GM11168 (cell line): ENCODE results near the gene HDAC9.

Source experiments
- in situ Hi-C: fragments of 300-500 bp; cut with MboI; formaldehyde crosslinking; loops from one replicate; pipeline ENCODE4 v1.12.0; 2022; ENCODE audit warnings: low sequenced_read_pairs; ENCODE audit not compliant: unreplicated experiment

Gene HDAC9

DNA sequence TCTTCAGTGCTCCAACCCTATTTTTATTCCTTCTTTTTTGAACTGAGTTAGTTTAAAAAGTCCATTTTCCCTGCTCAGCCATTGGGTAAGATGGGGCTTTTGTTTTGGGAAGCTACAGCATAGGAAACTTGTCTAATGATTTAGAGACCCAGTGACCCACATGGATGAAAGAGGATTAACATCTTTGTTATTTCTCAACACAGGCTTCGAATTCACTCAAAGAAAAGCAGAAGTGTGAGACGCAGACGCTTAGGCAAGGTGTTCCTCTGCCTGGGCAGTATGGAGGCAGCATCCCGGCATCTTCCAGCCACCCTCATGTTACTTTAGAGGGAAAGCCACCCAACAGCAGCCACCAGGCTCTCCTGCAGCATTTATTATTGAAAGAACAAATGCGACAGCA lies 152.0 kb downstream of the HDAC9 start:
- in situ Hi-C loops, result no loop called here

DNA sequence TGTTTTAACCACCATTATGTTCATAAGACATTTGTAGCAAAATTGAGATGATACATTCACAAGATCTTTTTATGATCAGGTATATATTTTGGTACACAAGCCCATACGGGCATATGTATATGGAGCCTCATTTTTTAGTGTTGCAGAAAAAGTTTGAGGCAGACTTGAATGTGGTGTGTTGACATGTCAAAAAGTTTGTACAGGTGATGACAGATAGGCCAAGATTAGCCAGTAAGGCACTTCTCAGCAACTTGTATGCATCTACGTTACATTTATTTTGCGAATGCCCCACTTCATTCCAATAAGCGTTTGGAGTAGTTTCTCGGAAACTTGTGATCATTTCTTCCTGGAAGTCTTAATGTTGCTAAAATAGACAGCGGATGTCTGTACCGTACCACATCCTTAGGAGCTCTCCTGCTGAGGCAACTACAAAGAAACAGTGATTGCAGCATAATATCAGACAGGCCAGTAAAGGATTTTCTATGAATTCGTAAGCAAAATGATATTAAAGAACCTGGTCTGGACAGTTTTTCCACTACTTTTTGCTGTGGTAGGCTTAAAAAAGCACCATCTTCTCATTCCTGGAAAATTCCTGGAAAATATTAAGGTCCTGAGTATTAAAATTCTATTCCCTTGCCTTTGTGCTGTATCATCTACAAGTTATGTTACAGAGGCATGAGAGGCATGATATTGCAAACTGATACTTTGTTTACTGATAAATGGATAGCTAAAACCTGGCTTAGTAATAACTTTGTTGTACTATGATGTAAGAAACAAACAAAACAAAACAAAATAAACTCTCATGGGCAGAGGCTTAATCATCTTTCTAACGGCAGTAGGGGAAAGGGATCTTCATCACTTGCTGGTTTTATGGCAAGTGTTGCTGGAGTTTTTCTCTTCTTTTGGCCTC lies 153.6 kb downstream of the HDAC9 start:
- in situ Hi-C loops, result no loop called here

DNA sequence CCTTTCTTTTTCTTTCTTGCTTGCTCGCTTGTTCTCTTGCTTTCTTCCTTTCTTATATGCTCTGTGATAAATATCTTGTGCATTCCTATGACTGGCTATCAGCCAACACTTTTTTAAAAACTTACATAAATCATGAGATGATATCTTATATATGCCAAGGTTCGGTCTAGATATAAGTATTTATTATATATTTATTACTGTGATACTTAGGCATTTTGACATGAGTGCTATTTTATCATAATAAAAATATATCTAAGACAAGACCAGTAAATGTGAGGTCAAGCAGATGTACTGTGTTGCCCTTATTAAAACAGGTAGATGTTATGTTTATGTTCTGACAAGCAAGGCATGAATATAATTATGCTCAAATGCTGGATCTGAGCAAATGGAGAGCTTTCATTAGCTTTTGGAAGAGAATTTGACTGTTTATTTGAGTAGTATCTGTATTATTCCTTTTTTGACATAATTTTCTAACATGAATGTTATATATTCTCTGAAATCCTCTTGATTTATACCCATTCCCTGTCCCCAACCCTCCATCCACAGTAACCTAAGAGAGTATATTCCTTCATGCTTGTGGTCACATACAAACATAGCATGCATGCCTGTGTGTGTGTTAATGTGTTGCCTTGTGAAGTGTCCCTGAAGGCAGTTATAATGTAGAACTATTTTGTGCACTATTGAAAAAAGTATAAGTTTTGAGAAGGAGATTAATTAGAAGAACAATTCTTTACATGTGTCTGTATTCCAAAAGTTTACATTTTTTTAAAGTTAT lies 158.0 kb downstream of the HDAC9 start:
- in situ Hi-C loops, result loop anchor here (25.0 kb wide), 1 partner anchor 291 kb away; no protein-coding TSS in a partner anchor

DNA sequence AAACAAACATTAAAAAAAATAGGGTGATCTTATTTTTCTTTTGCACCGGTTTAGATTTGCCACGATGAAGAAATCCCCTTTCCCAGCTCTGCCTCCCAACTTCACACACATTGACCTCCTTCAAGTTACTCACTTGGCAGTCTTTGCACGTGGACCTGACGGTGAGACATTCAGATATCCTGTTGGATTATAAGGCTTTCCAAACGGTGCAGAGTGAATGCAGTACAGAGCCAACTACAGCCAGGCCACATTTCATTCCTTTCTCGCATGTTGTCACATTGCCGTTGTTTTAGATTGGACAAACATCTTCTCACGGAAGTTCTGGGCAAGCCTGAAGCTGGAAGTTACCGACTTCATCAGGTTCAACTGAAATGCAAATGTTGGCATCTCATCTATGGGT lies 159.2 kb downstream of the HDAC9 start:
- in situ Hi-C loops, result loop anchor here (25.0 kb wide), 1 partner anchor 292 kb away; no protein-coding TSS in a partner anchor

DNA sequence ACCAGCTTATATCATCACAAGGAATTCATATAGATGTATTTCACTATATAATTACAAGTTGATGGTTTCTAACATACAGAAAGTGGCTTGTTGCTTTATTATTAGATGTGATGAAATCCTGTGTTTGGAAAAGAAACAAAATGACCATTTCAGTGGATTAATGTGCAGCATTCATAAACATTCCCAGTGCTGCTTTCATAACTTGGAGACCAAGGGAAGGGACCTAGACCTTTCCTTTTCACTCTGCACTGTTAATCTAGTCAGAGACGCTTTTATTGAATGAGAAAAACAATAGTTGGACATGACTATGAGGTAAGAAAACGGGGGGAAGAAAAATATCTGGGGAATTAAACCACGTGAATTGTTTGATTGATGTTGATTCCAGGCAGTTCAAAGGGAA lies 160.0 kb downstream of the HDAC9 start:
- in situ Hi-C loops, result loop anchor here (25.0 kb wide), 1 partner anchor 293 kb away; no protein-coding TSS in a partner anchor

DNA sequence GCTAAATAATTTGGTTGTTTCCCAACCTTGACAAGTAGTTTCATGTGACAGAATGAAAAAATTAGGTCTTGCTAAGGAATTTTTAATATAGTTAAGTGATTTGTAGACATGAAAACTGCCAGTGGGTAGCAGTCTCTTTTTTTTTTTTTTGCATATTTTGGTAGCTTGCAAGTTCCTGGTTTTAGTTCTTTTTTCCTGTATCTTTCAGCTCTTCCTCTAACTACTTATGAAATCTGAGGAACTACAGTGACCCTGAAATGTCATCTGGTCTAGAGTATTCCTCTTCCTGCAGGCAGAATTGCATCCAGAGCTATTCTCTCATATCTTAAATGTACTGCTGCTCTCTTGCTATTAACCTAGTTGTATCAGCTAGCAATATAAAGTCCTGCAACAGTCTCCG lies 160.4 kb downstream of the HDAC9 start:
- in situ Hi-C loops, result loop anchor here (25.0 kb wide), 1 partner anchor 294 kb away; no protein-coding TSS in a partner anchor

DNA sequence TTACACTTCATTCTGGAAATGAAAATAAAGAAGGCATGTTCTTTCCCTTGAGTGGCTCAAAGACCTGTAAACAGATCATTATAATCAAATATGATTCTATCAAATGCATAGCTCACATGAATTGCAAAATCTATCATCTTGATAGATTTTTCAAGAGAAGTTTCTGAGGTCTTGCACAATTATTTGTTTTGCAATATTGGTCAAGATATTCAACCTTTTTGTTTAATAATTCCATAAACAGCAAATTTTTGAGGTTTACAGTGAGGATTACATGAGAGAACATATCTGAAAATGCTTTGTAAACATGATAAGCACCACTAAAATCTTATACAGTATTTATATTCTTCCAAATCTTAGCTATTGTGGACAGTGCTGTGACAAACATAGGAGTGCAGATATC lies 160.8 kb downstream of the HDAC9 start:
- in situ Hi-C loops, result loop anchor here (25.0 kb wide), 1 partner anchor 294 kb away; no protein-coding TSS in a partner anchor

DNA sequence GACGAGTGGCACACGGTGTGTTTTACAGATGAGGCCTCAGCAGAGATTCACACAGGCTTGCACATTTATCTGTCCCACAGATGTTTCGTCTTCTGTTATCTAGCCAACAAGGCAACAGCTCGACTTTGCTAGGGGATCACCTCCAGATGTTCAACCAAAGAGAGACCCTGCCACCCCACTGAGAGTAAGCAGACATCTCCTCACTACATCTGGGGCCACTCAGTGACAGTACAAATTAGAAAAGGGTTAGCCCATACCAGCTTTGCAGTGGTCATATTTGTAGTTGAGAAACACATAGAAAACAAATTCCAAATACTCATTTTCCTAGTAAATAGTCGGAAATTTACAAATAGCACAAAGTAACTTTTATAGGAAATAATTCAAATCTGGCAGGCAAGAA lies 164.2 kb downstream of the HDAC9 start:
- in situ Hi-C loops, result loop anchor here (25.0 kb wide), 1 partner anchor 297 kb away; no protein-coding TSS in a partner anchor

DNA sequence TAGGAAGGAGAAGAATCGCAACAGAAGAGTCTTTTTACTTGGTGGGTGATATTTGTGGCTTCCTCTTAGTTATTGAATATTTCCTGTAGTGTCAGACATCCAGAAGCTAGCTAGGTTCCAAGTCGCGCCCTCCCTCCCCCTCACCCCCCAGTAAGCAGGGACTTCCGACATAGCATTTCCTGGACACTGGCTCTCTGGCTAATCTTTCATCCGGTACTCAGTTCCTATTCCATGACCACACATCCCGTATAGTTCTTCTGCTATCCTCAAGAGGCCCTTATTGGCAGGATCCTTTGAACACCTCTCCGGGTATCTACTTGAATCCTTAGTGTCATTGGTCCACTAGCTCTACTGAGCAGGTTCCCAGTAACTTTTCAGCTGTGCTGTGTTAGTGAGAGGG lies 167.8 kb downstream of the HDAC9 start:
- in situ Hi-C loops, result loop anchor here (25.0 kb wide), 1 partner anchor 301 kb away; no protein-coding TSS in a partner anchor

DNA sequence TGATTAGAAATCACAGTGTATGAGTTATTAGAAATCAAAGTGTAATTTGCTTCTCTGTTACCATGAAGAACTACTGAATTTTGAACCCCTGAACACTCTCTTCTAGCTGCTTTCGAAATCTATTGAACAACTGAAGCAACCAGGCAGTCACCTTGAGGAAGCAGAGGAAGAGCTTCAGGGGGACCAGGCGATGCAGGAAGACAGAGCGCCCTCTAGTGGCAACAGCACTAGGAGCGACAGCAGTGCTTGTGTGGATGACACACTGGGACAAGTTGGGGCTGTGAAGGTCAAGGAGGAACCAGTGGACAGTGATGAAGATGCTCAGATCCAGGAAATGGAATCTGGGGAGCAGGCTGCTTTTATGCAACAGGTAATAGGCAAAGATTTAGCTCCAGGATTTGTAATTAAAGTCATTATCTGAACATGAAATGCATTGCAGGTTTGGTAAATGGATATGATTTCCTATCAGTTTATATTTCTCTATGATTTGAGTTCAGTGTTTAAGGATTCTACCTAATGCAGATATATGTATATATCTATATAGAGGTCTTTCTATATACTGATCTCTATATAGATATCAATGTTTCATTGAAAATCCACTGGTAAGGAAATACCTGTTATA lies 170.7 kb downstream of the HDAC9 start:
- in situ Hi-C loops, result loop anchor here (25.0 kb wide), 1 partner anchor 304 kb away; no protein-coding TSS in a partner anchor

DNA sequence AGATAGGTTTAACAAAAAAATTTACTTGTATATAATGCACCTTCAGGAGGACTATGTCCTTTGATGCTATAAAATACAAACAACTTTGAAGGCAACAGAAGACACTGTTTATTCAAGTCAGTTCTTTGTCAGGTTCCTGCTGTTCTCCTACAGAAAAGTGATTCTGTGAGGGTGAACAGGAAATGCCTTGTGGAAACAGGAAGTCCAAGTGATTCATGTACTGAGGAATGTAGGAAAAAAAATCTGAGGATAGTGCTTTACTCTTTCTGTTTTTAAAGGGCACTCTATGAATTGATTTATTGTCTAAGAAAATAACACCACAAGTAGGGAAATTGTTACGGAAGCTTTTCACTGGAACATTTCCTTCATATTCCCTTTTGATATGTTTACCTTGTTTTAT lies 171.9 kb downstream of the HDAC9 start:
- in situ Hi-C loops, result loop anchor here (25.0 kb wide), 1 partner anchor 305 kb away; no protein-coding TSS in a partner anchor

DNA sequence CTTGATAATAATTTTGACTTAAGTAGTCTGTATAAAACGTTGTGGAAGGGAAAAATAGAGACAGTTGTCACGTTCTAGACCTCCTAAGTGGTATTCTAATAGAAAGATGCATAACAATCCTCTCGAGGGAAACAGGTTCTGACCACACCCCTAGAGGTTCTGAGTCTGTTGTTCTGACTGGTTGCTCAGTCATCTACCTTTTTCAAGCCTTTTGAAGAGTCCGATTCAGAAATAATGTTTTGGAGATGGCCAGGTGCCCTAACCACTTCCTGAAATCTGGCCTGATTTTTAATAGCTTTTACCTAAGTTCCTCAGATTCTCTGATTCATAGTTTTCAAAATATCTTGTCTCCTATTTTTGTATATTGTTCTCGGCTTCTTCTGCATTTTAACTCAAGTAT lies 175.6 kb downstream of the HDAC9 start:
- in situ Hi-C loops, result loop anchor here (25.0 kb wide), 1 partner anchor 309 kb away; no protein-coding TSS in a partner anchor

DNA sequence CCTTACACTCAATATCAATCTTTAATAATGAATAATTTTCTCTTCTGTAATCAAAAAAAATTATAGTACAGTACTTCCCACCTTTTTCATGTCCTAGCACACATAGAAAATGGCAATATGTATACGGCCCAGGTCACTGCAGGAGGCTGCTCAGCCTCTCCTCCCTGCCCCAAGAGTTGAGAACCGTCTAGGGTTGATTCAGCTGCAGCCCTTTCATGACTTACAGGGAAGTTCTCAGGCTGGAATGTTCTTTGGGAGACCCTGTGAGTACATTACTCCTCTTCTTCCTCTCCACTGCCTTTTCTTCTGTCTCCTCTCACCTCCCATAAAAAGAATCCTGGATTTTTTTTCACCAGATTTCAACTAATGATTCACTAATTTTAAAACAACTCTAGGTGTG lies 180.0 kb downstream of the HDAC9 start:
- in situ Hi-C loops, result no loop called here

DNA sequence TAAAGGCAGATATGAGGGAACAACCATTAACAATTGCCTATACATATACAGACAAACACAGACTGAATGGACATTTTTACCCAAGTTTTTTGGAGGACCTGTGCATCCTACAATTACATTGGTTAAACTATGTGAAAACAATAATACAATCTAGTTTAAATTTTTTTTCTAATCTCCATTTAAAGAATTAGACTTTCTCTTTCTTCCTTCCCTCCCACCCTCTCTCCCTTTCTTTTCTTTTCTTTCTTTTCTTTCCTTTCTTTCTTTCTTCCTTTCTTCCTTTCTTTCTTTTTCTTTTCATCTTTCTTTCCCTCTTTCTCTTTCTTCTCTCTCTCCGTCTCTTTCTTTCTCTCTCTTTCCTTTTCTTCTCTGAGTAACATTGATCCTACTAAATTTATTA lies 183.7 kb downstream of the HDAC9 start:
- in situ Hi-C loops, result no loop called here

DNA sequence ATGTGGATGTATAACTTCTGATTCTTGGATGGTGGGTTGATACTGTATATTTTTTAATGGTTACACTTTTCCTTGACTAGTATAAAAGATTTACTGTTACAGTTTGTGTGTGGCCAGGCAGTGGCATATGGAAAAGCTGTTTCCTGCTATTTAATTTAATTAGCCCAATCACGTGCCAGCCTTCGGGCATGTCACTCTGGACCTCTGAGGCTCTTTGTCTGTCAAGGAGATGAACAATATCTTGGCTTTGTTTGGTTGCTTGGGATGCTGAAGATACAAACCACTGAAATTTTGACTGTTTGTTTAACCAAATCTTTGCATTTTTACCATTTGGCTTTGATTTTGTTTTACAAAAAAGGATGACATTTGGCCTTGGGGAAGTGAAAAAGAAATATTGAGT lies 185.0 kb downstream of the HDAC9 start:
- in situ Hi-C loops, result no loop called here

DNA sequence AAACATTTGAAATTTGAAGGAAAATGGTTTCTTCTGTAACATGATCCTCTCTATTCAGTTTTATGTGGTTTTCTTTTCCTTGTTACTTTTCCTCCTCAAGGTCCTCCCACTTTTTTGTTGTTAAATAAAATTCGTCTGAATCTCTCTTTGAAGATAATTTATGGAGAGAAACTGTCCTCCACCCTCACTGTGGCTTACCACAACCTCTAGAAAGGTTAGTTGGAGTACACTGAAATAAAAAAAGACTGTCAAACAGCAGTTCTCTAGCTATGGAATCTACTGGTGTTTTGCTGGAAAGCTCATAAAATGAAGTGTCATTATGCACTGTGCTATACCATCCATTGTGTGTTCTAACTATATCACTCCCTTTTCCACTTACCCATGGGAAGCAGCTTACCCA lies 189.4 kb downstream of the HDAC9 start:
- in situ Hi-C loops, result no loop called here

DNA sequence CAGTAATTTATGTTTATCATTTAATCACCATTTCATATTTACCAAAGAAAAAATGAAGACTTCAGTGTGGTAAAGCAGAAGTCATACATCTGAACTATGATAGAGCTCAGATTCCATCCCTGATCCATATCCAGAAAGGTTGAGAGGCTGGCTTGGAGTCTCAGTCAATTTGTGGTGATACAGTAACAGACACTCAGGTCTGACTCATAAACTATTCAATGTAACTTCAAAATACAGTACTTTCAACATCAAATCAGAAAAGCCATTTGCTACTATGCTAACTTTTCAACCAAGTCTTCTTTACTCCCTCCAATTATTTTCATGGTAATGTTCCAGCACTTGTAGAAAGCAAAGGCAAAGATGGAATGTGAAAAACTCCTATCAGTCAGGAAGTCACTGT lies 190.4 kb downstream of the HDAC9 start:
- in situ Hi-C loops, result no loop called here

DNA sequence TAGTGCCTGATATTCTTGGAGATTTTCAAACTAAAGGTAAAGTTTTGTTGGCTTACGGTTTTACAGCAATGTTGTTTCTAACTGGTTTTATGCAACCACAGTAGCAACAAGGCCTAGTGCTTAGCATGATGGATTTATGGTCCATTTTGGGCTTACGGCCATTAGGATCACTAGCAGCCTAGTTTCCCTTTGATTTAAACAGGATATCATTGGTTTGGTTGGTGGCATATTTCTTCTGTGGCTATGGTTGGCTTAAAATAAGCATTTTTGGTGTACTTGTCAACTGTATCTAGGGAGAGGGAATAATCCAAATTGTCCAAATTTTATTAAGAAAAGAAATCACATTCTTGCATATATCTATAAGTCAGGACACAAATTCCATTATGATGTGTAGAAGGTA lies 194.0 kb downstream of the HDAC9 start:
- in situ Hi-C loops, result no loop called here

DNA sequence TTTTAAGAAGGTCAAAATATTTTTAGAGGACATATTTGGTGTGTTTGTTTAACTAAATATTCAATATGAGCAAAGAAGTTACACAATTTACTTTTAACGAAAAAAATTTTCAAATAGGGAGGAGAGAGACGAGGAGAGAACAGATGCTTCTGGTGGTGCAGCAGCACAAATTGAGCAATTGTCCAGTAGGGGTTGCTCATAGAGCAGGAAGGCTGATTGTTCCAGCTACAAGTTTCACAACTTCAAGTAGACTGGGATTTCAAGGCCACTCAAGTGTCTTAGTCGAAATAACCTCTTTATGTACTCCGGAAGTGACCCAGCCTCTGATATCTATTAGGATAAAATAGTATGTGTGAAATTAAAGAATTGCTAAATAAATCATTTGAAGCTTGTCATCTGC lies 197.9 kb downstream of the HDAC9 start:
- in situ Hi-C loops, result no loop called here

DNA sequence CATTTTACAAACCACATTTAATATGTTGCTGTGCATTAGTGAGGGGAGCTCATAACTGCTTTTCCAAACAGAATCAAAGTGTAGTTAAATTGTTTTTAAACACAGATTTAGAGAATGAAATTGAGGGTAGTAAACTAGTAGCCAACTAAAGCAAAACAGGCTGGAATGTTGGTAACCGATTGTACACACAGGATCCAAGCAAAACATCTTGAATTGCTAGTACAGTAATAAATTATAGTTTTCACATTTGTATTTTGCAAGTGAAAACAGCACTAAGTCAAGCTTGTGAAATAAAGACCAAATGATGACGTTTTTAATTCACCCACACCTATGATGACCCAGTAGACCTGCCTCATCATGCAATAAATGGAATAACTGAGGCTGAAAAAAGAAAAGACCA lies 198.3 kb downstream of the HDAC9 start:
- in situ Hi-C loops, result no loop called here
